Brain microvascular endothelial cell (primary cell): ENCODE results near the gene PRC1.

Source experiments
- DNase-seq: peaks from one replicate; pipeline ENCODE4 v3.0.0-alpha.2; 2020
- H3K27ac ChIP-seq: fragments of 250-450 bp; sonication (Bioruptor Pico); 2 replicates; pipeline ENCODE4 v1.5.1; 2020; ENCODE audit warnings: mild to moderate bottlenecking, moderate library complexity
- H3K27me3 ChIP-seq: fragments of 250-450 bp; sonication (Bioruptor Pico); replicated peaks from 2 replicates; pipeline ENCODE4 v1.5.1; 2020; ENCODE audit warnings: mild to moderate bottlenecking
- H3K36me3 ChIP-seq: fragments of 250-450 bp; sonication (Bioruptor Pico); replicated peaks from 2 replicates; pipeline ENCODE4 v1.5.1; 2020; ENCODE audit warnings: mild to moderate bottlenecking
- H3K4me3 ChIP-seq: 2 replicates; pipeline ENCODE4 v1.5.1; 2011; ENCODE audit warnings: low read depth, mild to moderate bottlenecking, control low read depth, low read length, moderate library complexity
- CTCF ChIP-seq: IDR thresholded peaks from 2 replicates; pipeline ENCODE4 v1.5.1; 2011; ENCODE audit warnings: low read depth, mild to moderate bottlenecking, moderate library complexity, low read length, control low read depth, inconsistent platforms; ENCODE audit errors: missing control alignments
- in situ Hi-C: cut with HindIII; loops from 2 replicates; pipeline ENCODE4 v1.10.0; 2017; ENCODE audit warnings: low sequenced_read_pairs, low pct_ligation_motif_present

The PRC1 gene

GRCh38 chr15:90967206-90967605 is 27.1 kb downstream of the PRC1 start:
- Histone ChIP-seq H3K36me3 (peaks cover 27% of the 10 kb centered on the region), H3K27ac (no peak overlapping the region), H3K27me3 (no peaks in the 10 kb centered on the region), H3K4me3 (no peak overlapping the region)
- TF ChIP-seq CTCF, result no peak
- no peak for DNase-seq
- in situ Hi-C loops, result no loop called here

DNA sequence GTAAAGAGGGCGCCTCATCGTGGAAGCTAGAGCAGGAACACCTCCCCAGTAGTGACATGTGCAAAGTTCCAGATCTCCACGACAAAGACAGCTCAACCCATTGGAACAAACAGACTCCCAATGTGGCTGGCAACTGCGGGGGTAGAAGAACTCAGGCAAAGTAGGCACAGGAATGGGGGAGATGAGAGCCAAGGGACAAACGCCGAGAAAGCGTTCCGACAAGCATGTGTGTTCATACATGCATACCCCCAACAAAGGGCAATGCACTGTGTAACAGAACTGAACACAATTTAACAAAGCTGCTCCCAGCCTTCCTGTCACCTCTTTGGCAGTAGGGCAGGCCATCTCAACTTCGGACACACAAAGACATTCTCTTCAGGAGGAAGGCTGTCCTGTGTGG is 28.1 kb downstream of the PRC1 start:
- H3K27ac ChIP-seq, result no peak overlapping the region
- in situ Hi-C loops, result no loop called here
- no peak overlapping the region for H3K4me3 ChIP-seq
- DNase-seq, result no peak
- H3K36me3 ChIP-seq, result peaks cover 30% of the 10 kb centered on the region
- no peaks in the 10 kb centered on the region for H3K27me3 ChIP-seq
- TF ChIP-seq CTCF, result no peak

- peaks cover 15% of the 10 kb centered on the region for H3K36me3 ChIP-seq
- no peak for DNase-seq
- in situ Hi-C loops, result no loop called here
- no peaks in the 10 kb centered on the region for H3K27me3 ChIP-seq
- no peak overlapping the region for H3K4me3 ChIP-seq
- no peak for TF ChIP-seq CTCF
- no peak overlapping the region for H3K27ac ChIP-seq
These were observed 32.3 kb downstream of the PRC1 start for GRCh38 chr15:90962021-90962420.

DNA sequence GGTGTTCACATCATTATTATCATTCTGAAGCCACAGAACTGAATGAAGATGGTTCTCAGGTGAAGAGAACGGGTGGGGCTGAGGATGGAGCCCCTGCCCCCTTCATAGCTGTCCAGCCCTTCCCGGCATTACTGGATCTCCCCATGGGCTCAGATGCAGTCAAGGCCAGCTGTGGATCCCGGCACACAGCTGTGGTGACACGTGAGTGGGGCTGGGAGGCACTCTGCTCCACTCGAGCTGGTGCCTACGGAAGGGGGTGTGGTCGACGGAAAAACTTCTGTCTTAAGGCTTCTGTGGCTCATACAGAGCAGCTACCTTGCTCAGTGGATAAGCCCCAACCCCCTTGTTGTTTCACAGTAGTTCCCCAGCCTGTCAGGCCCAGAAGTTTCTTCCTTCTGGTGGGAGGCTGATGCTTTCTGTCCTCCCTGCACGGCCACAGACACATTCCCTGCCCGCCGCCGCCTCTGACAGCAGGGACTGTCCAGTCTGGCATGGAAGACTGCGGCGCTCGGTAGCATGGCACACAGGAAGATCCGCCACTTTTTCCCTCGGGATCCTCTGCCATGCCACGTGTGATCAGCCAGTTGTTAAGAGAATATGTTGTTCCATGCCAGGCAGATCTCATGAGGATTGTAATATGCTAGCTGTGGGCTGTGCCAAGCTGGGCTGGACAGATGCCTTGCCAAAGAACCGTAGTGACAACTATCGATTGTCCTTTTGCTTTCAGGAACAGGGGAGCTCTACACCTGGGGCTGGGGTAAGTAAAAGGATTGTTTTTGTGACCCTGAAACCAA is 33.8 kb downstream of the PRC1 start:
- no peak for DNase-seq
- Histone ChIP-seq H3K4me3 (no peak overlapping the region), H3K36me3 (peaks cover 5% of the 10 kb centered on the region), H3K27ac (no peak overlapping the region), H3K27me3 (no peaks in the 10 kb centered on the region)
- no peak for TF ChIP-seq CTCF
- in situ Hi-C loops, result no loop called here

- DNase-seq, result no peak
- in situ Hi-C loops, result no loop called here
- H3K27ac ChIP-seq, result no peak overlapping the region
- peaks cover 5% of the 10 kb centered on the region for H3K36me3 ChIP-seq
- no peaks in the 10 kb centered on the region for H3K27me3 ChIP-seq
- no peak for TF ChIP-seq CTCF
- no peak overlapping the region for H3K4me3 ChIP-seq
These were observed 34.4 kb downstream of the PRC1 start for GRCh38 chr15:90959894-90960293.
